ENCODE data around the gene UCN. TPM values are rescaled to one million over a fixed set of nuclear protein-coding genes. Genes with fewer than 3 reads are reported as not detected.

The UCN gene
- total and polyA plus RNA-seq, 4 donors: 0.25 to 0.83 (median 0.42) TPM; not detected in 1

DNA sequence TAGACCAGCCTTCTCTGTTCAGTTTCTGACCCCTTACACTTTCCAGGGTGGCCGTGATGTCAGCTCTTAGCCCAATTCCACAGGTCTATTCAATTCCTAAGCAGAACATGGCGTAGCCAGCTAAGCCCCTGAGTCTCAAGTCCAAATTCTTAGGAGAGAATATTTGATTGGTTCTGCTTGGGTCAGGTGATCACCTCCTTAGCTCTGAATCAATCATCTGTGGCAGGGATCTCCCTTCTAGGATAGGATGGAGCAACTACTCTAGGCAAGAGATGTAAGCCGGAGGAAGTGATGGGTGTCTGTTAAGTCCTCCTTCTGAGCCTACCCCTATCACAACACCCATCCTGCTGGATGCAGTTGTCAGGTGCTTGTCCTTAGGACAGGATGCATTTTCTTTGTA lies 11.1 kb downstream of the UCN start (continued):
- TF ChIP-seq, protein P1, sequence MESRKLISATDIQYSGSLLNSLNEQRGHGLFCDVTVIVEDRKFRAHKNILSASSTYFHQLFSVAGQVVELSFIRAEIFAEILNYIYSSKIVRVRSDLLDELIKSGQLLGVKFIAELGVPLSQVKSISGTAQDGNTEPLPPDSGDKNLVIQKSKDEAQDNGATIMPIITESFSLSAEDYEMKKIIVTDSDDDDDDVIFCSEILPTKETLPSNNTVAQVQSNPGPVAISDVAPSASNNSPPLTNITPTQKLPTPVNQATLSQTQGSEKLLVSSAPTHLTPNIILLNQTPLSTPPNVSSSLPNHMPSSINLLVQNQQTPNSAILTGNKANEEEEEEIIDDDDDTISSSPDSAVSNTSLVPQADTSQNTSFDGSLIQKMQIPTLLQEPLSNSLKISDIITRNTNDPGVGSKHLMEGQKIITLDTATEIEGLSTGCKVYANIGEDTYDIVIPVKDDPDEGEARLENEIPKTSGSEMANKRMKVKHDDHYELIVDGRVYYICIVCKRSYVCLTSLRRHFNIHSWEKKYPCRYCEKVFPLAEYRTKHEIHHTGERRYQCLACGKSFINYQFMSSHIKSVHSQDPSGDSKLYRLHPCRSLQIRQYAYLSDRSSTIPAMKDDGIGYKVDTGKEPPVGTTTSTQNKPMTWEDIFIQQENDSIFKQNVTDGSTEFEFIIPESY (IDR thresholded peaks at IDR 0.05): no peak
- TF ChIP-seq SP1 (IDR thresholded peaks at IDR 0.05) (no peak), NR2F2 (IDR thresholded peaks at IDR 0.05) (no peak), HNF4G (IDR thresholded peaks at IDR 0.05) (no peak)

DNA sequence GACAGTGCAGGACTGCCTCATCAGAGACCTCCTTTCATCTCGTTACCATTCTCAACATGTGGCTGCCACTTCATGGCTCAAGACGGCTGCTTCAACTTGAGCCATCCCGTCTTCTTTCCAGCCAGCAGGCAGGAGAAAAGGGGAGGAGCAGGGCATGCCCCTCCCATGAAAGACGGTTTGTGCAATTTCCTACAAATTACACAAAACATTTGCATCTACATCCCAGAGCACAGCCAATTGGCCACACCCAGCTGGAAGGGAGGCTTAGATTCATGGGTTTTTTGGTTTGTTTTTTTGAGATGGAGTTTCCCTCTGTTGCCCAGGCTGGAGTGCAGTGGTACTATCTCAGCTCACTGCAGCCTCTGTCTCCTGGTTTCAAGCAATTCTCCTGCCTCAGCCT lies 11.8 kb downstream of the UCN start:
- WGBS: 70% methylated on average over 4 of the region's 4 CpGs
- TF ChIP-seq, protein P2, sequence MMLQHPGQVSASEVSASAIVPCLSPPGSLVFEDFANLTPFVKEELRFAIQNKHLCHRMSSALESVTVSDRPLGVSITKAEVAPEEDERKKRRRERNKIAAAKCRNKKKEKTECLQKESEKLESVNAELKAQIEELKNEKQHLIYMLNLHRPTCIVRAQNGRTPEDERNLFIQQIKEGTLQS (IDR thresholded peaks at IDR 0.05): no peak
- TF ChIP-seq RAD21 (IDR thresholded peaks at IDR 0.05): no peak
- no peak for DNase-seq (ENCODE audit: low spot score)
- H3K36me3 ChIP-seq (ENCODE audit: control insufficient read depth in 4 of 4, insufficient read depth in 3 of 4, low read depth in 1 of 4, low read length in 3 of 4): no peaks in the 10 kb centered on the region
- no peaks in the 10 kb centered on the region for H3K27me3 ChIP-seq (ENCODE audit: control insufficient read depth in 4 of 4, insufficient read depth in 4 of 4, low read length in 3 of 4)
- H3K27ac ChIP-seq (ENCODE audit: low read depth in 1 of 2, low read length in 2 of 2): no peak overlapping the region
- H3K4me1 ChIP-seq (ENCODE audit: control insufficient read depth in 4 of 4, insufficient read depth in 4 of 4, low read length in 3 of 4): peaks cover 2 to 11% (median 7%) of the 10 kb centered on the region in 4 donors
- H3K9ac ChIP-seq (ENCODE audit: low read depth in 1 of 2, low read length in 2 of 2): no peak overlapping the region
- no peak overlapping the region for H3K4me3 ChIP-seq (ENCODE audit: low read depth in 1 of 3, low read length in 3 of 3)
- H3K9me3 ChIP-seq (ENCODE audit: control insufficient read depth in 4 of 4, low read length in 3 of 4): no peaks in the 10 kb centered on the region

DNA sequence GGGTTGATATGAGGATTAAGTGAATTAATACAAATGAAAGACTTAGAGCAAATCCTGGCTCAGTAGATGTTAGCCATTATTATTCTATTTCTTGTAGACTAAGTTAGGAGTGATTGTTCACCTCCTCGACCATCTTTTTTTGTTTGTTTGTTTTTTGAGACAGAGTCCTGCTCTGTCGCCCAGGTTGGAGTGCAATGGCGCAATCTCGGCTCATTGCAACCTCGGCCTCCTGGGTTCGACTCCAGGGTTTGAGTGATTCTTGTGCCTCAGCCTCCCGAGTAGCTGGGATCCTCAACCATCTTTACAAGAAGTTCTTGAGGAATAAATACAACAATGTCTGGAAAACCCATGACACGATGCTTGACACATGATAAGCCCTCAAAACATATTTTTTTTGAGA lies 13.3 kb downstream of the UCN start:
- Histone ChIP-seq H3K36me3 (ENCODE audit: control insufficient read depth in 4 of 4, insufficient read depth in 3 of 4, low read depth in 1 of 4, low read length in 3 of 4) (no peaks in the 10 kb centered on the region), H3K27me3 (ENCODE audit: control insufficient read depth in 4 of 4, insufficient read depth in 4 of 4, low read length in 3 of 4) (no peaks in the 10 kb centered on the region), H3K9ac (ENCODE audit: low read depth in 1 of 2, low read length in 2 of 2) (no peak overlapping the region), H3K4me1 (ENCODE audit: control insufficient read depth in 4 of 4, insufficient read depth in 4 of 4, low read length in 3 of 4) (peaks cover 2 to 11% (median 7%) of the 10 kb centered on the region in 4 donors), H3K27ac (ENCODE audit: low read depth in 1 of 2, low read length in 2 of 2) (no peak overlapping the region), H3K4me3 (ENCODE audit: low read depth in 1 of 3, low read length in 3 of 3) (no peak overlapping the region), H3K9me3 (ENCODE audit: control insufficient read depth in 4 of 4, low read length in 3 of 4) (no peaks in the 10 kb centered on the region)
- 66% methylated on average over 8 of the region's 8 CpGs for WGBS
- TF ChIP-seq RXRA (IDR thresholded peaks at IDR 0.05) (no peak), NR2F2 (IDR thresholded peaks at IDR 0.05) (no peak), HNF4G (IDR thresholded peaks at IDR 0.05) (no peak), TAF1 (conservative IDR thresholded peaks at IDR 0.05) (no peak), FOXA1 (IDR thresholded peaks at IDR 0.05) (no peak), SP1 (IDR thresholded peaks at IDR 0.05) (no peak), GABPA (IDR thresholded peaks at IDR 0.05 in 1 of 2, conservative IDR thresholded peaks at IDR 0.05 in 1 of 2) (no peak), HNF4A (conservative IDR thresholded peaks at IDR 0.05) (no peak), YY1 (IDR thresholded peaks at IDR 0.05) (no peak), EGR1 (IDR thresholded peaks at IDR 0.05; ENCODE audit: low read depth in 2 of 2) (no peak), FOXA2 (IDR thresholded peaks at IDR 0.05) (no peak), RAD21 (IDR thresholded peaks at IDR 0.05) (no peak), JUND (IDR thresholded peaks at IDR 0.05) (no peak)
- TF ChIP-seq, protein P3, sequence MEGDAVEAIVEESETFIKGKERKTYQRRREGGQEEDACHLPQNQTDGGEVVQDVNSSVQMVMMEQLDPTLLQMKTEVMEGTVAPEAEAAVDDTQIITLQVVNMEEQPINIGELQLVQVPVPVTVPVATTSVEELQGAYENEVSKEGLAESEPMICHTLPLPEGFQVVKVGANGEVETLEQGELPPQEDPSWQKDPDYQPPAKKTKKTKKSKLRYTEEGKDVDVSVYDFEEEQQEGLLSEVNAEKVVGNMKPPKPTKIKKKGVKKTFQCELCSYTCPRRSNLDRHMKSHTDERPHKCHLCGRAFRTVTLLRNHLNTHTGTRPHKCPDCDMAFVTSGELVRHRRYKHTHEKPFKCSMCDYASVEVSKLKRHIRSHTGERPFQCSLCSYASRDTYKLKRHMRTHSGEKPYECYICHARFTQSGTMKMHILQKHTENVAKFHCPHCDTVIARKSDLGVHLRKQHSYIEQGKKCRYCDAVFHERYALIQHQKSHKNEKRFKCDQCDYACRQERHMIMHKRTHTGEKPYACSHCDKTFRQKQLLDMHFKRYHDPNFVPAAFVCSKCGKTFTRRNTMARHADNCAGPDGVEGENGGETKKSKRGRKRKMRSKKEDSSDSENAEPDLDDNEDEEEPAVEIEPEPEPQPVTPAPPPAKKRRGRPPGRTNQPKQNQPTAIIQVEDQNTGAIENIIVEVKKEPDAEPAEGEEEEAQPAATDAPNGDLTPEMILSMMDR (IDR thresholded peaks at IDR 0.05; ENCODE audit: low read depth, low read length, missing input control): no peak
- TF ChIP-seq, protein P4, sequence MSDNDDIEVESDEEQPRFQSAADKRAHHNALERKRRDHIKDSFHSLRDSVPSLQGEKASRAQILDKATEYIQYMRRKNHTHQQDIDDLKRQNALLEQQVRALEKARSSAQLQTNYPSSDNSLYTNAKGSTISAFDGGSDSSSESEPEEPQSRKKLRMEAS (IDR thresholded peaks at IDR 0.05): no peak
- TF ChIP-seq, protein P1 (IDR thresholded peaks at IDR 0.05): no peak
- TF ChIP-seq, protein P2 (IDR thresholded peaks at IDR 0.05): no peak
- TF ChIP-seq, protein P5, sequence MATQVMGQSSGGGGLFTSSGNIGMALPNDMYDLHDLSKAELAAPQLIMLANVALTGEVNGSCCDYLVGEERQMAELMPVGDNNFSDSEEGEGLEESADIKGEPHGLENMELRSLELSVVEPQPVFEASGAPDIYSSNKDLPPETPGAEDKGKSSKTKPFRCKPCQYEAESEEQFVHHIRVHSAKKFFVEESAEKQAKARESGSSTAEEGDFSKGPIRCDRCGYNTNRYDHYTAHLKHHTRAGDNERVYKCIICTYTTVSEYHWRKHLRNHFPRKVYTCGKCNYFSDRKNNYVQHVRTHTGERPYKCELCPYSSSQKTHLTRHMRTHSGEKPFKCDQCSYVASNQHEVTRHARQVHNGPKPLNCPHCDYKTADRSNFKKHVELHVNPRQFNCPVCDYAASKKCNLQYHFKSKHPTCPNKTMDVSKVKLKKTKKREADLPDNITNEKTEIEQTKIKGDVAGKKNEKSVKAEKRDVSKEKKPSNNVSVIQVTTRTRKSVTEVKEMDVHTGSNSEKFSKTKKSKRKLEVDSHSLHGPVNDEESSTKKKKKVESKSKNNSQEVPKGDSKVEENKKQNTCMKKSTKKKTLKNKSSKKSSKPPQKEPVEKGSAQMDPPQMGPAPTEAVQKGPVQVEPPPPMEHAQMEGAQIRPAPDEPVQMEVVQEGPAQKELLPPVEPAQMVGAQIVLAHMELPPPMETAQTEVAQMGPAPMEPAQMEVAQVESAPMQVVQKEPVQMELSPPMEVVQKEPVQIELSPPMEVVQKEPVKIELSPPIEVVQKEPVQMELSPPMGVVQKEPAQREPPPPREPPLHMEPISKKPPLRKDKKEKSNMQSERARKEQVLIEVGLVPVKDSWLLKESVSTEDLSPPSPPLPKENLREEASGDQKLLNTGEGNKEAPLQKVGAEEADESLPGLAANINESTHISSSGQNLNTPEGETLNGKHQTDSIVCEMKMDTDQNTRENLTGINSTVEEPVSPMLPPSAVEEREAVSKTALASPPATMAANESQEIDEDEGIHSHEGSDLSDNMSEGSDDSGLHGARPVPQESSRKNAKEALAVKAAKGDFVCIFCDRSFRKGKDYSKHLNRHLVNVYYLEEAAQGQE (IDR thresholded peaks at IDR 0.05): no peak
- no peak for DNase-seq (ENCODE audit: low spot score)

All from liver (tissue), 9 donors.